Measurements from ENCODE around the gene TIMD4.

TIMD4 gene

GRCh38 chr5:156871212-156871611 is 91.8 kb downstream of the TIMD4 start:
- no peak for DNase-seq (ENCODE audit: low read depth)
- no peak overlapping the region for H3K4me3 ChIP-seq (ENCODE audit: control insufficient read depth, low read depth, low read length)
- TF ChIP-seq, protein P1, sequence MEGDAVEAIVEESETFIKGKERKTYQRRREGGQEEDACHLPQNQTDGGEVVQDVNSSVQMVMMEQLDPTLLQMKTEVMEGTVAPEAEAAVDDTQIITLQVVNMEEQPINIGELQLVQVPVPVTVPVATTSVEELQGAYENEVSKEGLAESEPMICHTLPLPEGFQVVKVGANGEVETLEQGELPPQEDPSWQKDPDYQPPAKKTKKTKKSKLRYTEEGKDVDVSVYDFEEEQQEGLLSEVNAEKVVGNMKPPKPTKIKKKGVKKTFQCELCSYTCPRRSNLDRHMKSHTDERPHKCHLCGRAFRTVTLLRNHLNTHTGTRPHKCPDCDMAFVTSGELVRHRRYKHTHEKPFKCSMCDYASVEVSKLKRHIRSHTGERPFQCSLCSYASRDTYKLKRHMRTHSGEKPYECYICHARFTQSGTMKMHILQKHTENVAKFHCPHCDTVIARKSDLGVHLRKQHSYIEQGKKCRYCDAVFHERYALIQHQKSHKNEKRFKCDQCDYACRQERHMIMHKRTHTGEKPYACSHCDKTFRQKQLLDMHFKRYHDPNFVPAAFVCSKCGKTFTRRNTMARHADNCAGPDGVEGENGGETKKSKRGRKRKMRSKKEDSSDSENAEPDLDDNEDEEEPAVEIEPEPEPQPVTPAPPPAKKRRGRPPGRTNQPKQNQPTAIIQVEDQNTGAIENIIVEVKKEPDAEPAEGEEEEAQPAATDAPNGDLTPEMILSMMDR (conservative IDR thresholded peaks at IDR 0.05; ENCODE audit: control insufficient read depth, insufficient read depth, low read depth, low read length) = no peak

DNA sequence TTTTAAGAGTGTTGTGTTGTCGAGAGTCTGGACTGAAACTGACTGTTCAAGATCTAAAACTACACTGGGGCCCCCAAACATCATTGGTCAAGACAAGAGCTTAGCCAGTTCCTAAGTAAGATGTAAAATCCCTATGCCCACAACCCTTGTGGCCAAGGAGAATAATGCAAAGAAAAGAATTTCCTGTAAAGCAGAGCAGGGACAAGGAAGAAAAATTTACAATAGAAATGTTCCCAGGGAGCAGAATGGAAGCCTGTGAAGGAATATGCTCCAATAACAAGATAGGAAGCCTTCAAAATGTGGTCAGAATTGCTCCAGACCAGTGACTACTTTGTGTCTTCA is 92.6 kb downstream of the TIMD4 start:
- H3K4me3 ChIP-seq (ENCODE audit: control insufficient read depth, low read depth, low read length) = no peak overlapping the region
- DNase-seq (ENCODE audit: low read depth) = no peak
- TF ChIP-seq, protein P1 (conservative IDR thresholded peaks at IDR 0.05; ENCODE audit: control insufficient read depth, insufficient read depth, low read depth, low read length) = no peak
